NT2/D1 (cell line): ENCODE data around the gene HOXB4.

ENCODE experiments used
- DNase-seq: peaks from one replicate; pipeline ENCODE4 v3.0.0-alpha.2; 2011; ENCODE audit warnings: low read depth, low spot score
- H3K27me3 ChIP-seq: 2 replicates; pipeline ENCODE4 v1.6.0; 2011; ENCODE audit warnings: mild to moderate bottlenecking; ENCODE audit not compliant: insufficient read length, insufficient read depth
- H3K36me3 ChIP-seq: 2 replicates; pipeline ENCODE4 v1.6.1; 2011; ENCODE audit warnings: mild to moderate bottlenecking, low read length, mixed read lengths; ENCODE audit not compliant: insufficient read depth, insufficient read length
- H3K4me1 ChIP-seq: 2 replicates; pipeline ENCODE4 v1.5.1; 2011; ENCODE audit not compliant: insufficient read depth, insufficient read length
- H3K4me3 ChIP-seq: 2 replicates; pipeline ENCODE4 v1.5.1; 2011; ENCODE audit warnings: low read depth; ENCODE audit not compliant: insufficient read length
- H3K9ac ChIP-seq: 2 replicates; pipeline ENCODE4 v1.6.0; 2011; ENCODE audit warnings: low read depth; ENCODE audit not compliant: insufficient read length
- H3K9me3 ChIP-seq: 2 replicates; pipeline ENCODE4 v1.5.1; 2011; ENCODE audit warnings: mild to moderate bottlenecking, low read length; ENCODE audit not compliant: insufficient read depth
- SUZ12 ChIP-seq: IDR thresholded peaks from 2 replicates; pipeline ENCODE4 v1.6.1; 2011; ENCODE audit not compliant: insufficient read length, insufficient read depth; ENCODE audit errors: extremely low read depth
- YY1 ChIP-seq: IDR thresholded peaks from 2 replicates; pipeline ENCODE4 v1.6.1; 2011; ENCODE audit not compliant: insufficient read length, insufficient read depth
- ZNF274 ChIP-seq: IDR thresholded peaks from 2 replicates; pipeline ENCODE4 v1.6.1; 2011; ENCODE audit warnings: mild to moderate bottlenecking, low read depth, low read length

The HOXB4 gene

DNA sequence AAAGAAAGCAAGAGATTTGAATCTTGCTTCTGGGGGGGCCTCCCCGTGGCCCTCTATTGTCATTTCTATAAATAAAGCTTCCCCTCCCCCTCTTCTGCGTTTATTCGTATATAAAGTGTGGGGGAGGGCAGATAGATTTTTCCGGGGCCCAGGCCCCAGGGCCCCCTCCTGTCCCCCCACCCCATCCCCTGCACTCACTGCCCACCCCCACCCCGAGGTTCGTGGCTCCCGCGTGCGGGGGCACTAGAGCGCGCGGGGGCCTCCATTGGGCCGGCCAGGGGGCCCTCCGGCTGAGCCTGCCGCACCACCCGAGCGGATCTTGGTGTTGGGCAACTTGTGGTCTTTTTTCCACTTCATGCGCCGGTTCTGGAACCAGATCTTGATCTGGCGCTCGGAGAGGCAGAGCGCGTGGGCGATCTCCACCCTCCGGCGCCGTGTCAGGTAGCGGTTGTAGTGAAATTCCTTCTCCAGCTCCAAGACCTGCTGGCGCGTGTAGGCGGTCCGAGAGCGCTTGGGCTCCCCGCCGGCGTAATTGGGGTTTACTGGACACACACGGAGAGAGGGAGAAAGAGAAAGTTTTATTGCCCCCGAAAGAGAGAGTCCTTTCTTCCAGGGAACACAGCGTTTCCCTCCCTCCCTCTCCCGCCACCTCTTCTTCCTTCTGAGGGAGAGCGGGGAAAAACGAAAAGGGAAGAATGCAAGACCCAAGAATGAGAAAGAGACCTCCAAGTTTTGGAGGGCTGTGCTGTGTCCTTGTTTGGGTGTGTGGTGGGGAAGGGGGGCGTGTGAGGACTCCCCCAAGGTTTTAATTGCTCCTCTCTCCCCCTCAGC is 1.5 kb downstream of the HOXB4 start:
- no peak for TF ChIP-seq ZNF274
- TF ChIP-seq YY1: no peak
- TF ChIP-seq SUZ12: no peak
- H3K27me3 ChIP-seq: peaks cover 98% of the 10 kb centered on the region
- H3K36me3 ChIP-seq: no peaks in the 10 kb centered on the region
- no peaks in the 10 kb centered on the region for H3K9me3 ChIP-seq
- H3K4me3 ChIP-seq: no peak overlapping the region
- peaks cover 3% of the 10 kb centered on the region for H3K4me1 ChIP-seq
- DNase-seq: no peak
- H3K9ac ChIP-seq: no peak overlapping the region

- H3K27me3 ChIP-seq: peaks cover 98% of the 10 kb centered on the region
These were observed 2.3 kb downstream of the HOXB4 start for GRCh38 chr17:48575673-48576478.

GRCh38 chr17:48575066-48575582 is 3.0 kb downstream of the HOXB4 start:
- DNase-seq: no peak
- no peak overlapping the region for H3K4me3 ChIP-seq
- no peaks in the 10 kb centered on the region for H3K9me3 ChIP-seq
- peaks cover 98% of the 10 kb centered on the region for H3K27me3 ChIP-seq
- H3K36me3 ChIP-seq: no peaks in the 10 kb centered on the region
- TF ChIP-seq SUZ12: peak; percentile 5
- no peak for TF ChIP-seq ZNF274
- H3K9ac ChIP-seq: no peak overlapping the region
- H3K4me1 ChIP-seq: peaks cover 6% of the 10 kb centered on the region

More at GRCh38 chr17:48575673-48576478, 2.3 kb downstream of the HOXB4 start:
- peak; percentile 92 for TF ChIP-seq SUZ12
- no peak for TF ChIP-seq ZNF274
- TF ChIP-seq YY1: no peak
- H3K4me1 ChIP-seq: peaks cover 3% of the 10 kb centered on the region
- H3K9me3 ChIP-seq: no peaks in the 10 kb centered on the region
- no peaks in the 10 kb centered on the region for H3K36me3 ChIP-seq
- DNase-seq: no peak
- no peak overlapping the region for H3K9ac ChIP-seq
- H3K4me3 ChIP-seq: no peak overlapping the region

DNA sequence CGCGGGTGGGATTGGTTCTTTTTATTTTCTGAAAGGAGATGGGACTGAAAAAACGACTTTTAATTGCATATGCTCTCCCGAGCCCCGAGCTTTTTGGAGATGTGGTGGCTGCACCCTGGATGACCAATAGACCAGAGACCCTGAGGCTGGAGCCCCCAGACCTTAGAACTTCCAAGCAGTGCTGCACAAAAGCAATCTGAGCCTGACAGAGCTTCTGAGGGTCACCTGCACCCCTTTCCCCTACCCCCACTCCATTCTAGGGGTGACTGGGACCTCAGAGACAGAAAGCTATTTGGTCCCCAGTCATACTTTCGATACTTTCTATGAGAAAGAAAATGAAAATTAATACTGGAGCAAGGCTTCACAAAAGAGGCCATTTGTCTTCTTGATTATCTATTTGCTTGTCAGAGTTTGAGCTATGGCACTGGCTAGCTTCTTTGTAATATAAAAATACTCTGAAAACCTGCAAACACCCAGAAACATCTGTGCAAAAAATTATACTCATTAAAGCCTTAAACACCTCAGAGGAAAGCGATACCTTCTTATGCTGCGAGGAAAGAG is 3.6 kb downstream of the HOXB4 start:
- Histone ChIP-seq H3K4me3 (no peak overlapping the region), H3K9me3 (no peaks in the 10 kb centered on the region), H3K9ac (no peak overlapping the region), H3K27me3 (peaks cover 98% of the 10 kb centered on the region), H3K4me1 (peaks cover 6% of the 10 kb centered on the region), H3K36me3 (no peaks in the 10 kb centered on the region)
- TF ChIP-seq ZNF274 (no peak), YY1 (no peak), SUZ12 (no peak)
- DNase-seq: no peak

DNA sequence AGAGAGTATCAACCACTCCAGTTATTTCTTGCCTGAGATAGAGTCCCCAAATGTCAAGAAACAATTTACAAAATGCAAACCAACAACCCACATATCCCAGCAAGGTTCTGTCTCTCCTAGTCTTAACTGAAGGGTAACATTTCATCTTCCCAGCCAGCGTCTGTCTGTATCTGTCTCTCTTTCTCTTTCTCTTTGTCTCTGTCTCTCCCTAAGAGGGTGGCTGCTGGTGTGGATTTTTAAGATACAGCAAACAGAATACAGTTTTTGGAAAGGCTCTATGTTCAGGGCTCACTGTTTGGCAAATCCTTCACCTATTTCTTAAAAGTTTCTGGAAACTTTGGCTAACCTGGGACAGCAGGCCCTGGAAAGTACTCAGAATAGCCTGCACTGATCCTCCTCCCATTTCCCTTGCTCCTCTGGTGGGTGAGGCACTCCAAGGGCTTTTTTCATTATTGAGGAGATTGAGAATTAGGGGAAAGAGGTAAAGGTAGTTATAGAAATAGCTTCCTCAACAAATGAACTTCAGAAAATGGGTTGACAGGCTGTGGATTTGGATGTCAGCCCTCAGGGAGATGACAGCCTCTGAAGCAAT is 6.2 kb downstream of the HOXB4 start:
- Histone ChIP-seq H3K4me3 (no peak overlapping the region), H3K9ac (no peak overlapping the region), H3K4me1 (peaks cover 4% of the 10 kb centered on the region), H3K9me3 (peaks cover 5% of the 10 kb centered on the region; the same call in 1 of the 2 replicates), H3K36me3 (no peaks in the 10 kb centered on the region), H3K27me3 (peaks cover 100% of the 10 kb centered on the region)
- no peak for DNase-seq
- TF ChIP-seq ZNF274: no peak
- TF ChIP-seq SUZ12: peak; percentile 10

DNA sequence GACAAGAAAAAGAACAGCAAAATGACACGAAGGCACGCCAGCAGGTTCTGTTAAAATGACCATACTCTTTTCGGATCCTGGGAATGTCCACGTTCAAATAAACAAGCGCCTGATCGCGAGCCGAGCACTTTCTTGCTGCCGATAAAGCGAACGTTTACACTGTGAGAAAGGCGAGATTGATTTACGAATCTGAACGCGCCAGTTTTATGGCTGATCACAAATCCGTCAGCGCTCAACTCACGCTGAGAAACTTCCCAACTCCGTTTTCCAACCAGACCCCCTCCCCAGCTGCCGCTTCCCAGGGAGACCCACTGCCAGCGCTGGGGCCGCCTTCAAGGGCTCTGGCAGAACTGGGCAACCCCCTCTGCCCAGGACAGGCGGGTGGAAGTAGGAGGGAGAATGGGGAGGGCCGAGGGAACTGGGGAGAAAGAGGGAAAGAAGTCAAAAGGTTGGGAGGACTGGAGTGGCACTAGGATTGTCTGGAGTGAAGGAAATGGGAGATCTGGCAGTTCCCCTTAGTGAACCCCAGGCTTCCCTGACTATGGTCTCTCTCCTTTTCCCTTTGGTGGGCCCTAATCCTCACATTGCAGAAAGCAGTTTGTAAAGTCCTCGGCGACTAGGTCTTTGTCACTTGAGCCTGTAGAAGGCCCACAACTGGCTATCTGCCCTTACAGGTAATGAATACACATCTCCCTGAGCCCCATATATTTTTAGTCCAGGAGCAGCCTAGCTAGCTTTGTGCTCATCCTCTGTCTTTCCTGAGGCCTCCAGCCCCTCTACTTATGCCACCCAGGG is 6.9 kb downstream of the HOXB4 start:
- peaks cover 2% of the 10 kb centered on the region for H3K4me1 ChIP-seq

More for the DNA sequence above, 6.9 kb downstream of the HOXB4 start:
- H3K4me3 ChIP-seq: no peak overlapping the region
- H3K9me3 ChIP-seq: peaks cover 11% of the 10 kb centered on the region; the same call in 1 of the 2 replicates
- no peak for DNase-seq
- TF ChIP-seq SUZ12 (peak; percentile 28), ZNF274 (no peak), YY1 (no peak)
- no peak overlapping the region for H3K9ac ChIP-seq
- no peaks in the 10 kb centered on the region for H3K36me3 ChIP-seq
- H3K27me3 ChIP-seq: peaks cover 100% of the 10 kb centered on the region
